GM19193 (cell line): ENCODE measurements around the gene GAS7.

Experiments
- POLR2A ChIP-seq: IDR thresholded peaks from 4 replicates; pipeline ENCODE4 v1.6.1; 2011; ENCODE audit not compliant: insufficient read depth, insufficient read length; ENCODE audit errors: extremely low read depth

Gene GAS7

DNA sequence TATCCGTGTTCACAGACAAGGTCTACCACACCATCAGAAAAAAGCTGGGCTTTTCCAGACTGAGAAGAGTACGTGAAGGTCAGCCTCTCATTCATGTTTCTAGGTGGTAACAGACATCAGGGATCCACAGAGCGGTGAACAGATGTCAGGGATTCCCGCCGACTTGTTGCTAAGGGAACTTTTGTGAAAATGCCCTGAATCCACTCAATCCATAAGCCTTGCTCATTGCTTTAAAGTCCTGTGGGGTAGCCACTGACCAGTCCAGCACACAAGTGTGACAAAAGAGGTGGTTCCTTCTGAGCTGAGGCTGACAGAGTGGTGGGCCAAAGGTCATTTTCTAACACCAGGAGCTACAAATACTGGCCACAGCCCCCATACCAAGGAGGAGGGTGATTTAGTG is 5.9 kb downstream of the GAS7 start:
- no peak for TF ChIP-seq POLR2A

DNA sequence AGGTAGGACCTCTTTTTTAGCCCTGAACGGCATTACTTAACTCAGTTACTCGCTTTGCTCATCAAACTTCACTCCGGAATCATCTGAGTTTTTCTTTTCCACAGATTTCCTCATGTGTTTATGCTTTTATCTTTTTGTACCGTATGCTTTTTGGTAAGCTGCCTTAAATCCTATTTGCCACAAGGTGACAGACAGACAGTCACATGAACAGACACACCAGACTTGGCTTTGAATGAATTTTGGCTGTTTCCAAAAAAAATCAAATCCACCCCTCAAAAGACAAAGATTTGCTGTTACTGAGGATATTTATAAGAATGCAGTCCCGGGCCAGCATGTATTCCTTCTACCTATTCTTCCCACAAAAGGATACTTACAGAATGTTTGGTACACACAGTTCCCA is 10.9 kb downstream of the GAS7 start:
- TF ChIP-seq POLR2A, result no peak

DNA sequence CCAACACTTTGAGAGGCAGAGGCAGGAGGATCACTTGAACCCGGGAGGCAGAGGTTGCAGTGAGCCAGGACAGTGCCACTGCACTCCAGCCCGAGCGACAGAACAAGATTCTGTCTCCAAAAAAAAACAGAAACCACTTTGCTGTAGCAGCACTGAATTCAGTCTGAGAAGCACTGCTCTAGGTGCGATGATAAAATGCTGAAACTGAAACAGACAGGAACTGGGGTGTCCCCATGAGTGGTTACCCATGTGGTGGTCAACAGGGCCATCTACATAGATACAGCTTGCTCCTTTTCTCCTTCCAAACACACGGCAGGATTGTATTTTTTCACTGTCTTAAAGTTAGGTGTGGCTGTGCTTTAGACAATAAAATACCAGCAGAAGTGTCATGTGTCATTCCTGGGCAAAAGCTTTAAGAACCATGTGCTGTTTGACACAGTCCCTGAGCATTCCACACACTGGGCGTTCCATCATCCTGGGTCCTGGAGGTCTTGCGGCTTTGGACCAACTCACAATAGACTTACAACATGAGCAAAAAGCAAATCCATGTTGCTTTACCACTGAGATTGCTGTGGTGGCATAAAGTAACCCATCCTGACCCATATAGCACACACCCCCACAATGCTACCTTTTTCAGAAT is 11.5 kb downstream of the GAS7 start:
- TF ChIP-seq POLR2A, result no peak

DNA sequence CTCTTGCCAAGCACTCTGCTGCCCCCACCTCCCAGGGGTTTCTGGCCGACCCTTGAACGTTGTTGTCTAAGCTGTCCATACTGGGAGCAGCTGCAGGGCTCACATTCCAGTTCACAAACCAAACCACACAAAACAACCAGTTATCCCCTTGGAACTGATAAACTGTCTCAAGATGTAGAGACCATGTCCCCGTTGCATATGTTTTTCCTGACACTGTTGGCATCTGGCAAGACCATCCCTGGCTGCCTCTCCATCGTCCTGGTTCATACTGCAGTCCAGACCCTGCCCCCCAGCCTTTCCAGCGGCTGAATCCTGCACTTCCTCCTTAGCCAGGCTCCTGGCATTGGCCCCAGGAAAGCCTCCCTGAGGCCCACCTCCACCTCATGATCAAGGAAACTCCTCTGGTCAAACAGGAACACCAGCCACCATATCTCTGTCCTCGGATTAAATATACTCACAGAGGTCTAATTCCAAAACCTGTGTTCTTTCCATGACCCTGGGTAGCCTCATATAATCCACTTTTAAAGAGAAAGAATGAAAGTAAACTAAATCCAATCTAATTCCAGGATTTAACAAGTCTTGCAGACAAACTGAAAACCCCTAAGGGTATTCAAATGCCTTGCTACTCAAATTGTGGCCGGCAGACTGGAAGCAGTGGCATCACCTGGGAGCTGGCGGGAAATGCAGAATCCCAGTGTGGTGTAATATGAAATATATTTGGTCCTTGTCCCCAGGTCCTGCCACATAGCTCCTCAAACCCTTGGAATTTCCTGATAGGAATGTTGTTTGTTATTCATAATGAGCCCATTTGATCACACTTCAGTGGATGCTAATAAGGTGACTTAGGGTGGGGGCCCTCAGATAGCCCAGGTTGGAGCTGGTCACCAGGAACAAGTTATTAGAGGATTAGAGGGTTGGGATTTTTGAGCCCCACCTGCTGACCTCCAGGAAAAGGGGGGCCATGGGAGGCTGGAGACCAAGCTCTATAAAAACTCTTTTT is 14.2 kb downstream of the GAS7 start:
- TF ChIP-seq POLR2A, result no peak

DNA sequence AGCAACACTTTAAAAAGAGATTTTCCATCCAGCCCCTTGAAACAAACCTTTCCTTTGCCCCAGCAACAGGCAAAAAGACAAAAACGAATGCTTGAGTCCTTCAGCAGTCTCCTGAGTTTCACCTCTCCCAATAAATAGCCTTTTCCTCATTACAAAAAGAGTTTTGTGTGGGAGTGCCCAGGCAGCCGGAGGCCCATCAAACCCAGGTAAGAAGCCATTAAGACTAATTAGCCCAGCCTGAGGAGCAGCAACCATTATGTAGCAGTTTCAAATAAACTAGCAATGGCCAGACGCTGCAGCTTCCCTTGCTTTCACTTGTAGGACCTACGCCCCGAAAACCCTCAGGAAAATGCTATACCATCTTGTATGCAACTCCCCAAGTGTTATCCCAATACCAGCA is 15.6 kb downstream of the GAS7 start:
- TF ChIP-seq POLR2A, result no peak

DNA sequence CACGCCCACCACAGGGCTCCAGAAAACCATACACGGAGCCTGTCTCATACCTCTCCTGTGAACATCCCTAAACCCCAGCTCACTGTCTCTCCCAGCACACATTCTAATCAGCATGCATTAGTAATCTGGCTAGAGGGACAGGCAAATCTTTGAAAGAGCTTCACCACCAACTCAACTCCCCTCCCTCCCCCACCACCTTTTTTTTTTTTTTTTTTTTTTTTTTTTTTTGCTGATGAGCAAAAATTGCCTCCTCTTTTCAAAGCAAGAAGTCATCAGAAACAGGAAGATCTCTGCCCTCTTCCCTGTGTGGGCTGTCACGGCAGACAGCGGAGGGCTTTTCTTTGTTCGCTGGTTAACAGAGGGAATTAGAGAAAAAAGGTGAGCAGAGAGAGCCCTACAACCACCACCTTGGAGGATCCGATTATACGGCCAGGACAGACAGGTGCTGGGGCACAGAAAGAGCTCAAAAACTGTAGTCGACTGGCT is 19.9 kb downstream of the GAS7 start:
- no peak for TF ChIP-seq POLR2A

DNA sequence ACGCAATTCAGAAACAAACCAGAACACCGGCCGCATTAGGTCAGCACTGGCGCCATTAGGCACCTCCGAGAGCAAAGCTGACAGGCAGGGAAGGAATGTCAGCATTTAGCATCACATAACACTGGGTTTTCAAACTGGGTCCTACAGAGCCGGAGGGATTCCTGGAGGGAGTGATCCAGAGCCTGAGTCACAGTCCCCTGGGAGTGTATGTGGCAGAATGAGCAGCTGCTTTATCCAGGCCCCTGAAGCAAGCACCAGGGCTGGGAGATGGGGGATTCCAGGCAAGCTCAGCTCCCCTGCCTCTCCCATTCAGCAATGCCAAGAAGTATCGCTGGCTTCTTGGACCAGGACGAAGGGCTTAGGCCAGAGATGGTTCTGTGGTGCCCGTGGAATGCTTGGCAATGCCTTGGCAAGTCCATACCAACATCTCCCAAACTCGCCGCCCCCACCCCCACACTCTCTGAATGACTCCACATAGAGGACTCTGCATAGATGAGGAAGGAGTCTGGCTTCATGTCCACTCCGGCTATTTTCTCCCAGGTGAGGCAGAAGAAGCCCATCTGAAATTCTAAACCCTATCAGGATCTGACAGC is 20.4 kb downstream of the GAS7 start:
- no peak for TF ChIP-seq POLR2A

DNA sequence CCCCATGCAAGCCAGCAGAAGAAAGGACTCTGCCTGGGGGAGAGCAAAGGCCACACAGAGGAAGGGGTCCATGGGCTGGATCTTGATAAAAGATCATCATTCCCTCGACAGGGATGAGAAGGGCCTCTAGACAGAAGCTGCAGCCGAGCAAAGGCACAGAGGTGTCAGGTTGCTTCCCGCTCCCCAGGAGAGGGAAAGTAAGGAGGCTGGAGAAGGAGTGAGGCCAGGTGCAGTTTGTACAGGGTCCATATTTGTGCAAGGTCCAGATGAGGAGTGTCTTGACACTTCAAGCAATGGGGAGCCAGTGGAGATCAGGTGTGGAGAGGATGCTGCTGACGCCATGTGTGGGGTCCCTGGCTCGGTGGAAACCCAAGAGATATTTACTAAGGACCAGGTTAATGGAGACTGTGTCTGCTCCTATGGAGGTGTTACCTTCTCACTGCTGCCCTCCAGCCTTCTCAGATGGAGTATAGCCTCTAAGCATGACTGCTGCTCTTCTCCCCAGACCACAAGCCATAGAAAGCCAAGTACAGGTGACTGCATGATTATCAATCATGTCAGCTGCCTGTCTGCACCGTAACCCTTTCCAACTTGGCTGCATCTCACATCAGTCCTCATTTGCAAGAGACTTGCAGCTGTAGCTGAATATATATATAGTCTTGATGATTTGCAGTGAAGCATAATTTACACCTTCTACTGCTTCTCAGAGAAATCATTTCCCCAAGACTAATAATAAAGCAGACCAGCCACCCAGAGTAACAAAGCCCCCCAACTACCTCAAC is 21.1 kb downstream of the GAS7 start:
- no peak for TF ChIP-seq POLR2A

DNA sequence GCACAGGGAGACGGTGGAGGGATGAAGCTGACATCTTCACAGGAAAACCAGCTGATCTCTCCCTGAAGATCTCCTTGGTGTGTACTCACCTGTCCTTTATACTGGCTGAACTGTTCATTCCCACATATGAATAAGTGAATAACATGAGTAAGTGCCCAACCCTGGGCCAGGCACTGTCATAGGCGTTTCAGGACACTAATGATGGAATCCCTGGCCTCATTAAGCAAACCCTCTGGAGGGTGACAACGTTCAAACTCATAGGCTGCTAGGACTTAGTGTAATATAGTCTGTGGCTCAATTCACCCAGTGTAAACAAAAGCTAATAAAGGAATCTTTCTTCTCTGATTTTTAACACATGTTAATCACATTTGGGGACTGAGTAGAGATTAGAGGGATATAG is 24.5 kb downstream of the GAS7 start:
- TF ChIP-seq POLR2A, result no peak

DNA sequence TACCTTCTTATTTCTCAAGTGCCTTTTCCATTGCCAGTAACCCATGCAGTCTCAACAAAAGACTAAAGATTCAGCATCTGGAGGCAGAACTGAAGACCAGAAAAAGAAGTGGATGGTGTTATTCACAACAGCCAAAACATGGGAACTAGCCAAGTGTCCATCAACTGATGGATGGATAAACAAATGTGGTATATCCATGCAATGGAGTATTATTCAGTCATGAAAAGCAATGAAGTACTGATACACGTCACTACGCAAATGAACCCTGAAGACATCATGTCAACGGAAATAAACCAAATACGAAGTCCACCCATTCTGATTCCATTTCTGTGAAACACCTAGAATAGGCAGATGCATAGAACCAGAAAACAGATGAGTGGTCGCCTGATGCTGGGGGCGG is 25.6 kb downstream of the GAS7 start:
- TF ChIP-seq POLR2A, result no peak

DNA sequence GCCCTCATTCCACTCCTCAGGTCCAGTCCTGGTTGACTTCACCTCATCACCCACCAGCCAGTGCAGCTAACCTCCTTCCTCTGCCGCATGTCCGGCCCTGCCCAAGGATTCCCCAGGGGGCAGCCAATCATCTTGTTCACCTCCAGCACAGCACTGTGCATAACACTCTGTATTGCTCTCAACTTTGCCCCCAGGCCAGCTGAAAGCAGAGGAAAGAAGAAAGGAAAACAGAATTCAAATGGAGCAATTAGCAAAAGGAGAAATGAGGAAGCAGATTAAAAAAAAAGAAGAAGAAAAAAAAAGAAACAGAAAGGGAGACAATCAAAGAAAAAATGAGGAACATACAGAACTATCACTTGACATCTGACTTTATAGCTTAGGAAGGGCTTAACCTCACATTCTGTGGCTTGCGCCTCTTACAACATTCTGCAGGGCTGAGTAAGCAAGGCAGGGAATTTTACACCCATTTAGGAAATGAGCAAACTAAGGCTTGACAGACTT is 26.1 kb downstream of the GAS7 start:
- no peak for TF ChIP-seq POLR2A

DNA sequence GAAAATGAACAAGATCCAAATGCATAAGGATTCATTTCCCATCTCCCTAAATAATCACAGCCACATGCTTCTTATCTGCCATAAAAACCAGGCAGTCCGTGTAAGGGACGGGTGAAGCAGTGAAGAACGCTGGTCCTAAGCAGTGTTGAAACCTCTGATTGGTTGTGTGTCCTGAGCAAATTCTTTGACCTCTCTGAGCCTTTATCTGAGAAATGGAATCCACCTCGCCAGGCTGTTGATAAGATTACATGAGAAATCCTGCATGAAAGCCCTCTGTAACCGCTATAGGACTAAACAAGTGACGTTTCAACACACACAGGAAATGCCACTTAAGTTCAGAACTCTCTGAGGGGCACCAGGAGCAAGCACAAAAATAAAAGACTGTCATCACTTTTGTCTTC is 26.8 kb downstream of the GAS7 start:
- TF ChIP-seq POLR2A, result no peak

DNA sequence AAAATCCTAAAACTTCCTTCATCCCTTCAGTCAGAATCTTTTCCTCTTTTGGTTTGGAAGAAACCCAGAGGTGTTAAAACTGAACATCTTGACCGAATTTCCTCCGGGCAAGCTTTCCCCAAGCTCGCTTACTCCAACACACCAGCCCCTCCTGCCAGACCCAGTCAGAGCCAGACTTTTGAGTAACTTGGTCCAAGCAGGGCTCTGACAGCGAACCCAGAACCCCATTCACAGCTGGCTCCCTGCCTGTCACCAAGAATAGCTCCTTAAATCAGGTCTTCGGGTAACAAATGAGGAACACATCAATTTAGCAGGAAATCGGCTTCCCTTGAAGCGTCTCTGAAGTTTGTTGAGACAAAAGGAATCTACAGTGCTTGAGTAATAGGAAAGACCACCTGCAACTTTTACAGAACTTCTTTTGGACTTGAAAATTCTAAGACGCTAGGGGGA is 27.3 kb downstream of the GAS7 start:
- TF ChIP-seq POLR2A, result no peak

DNA sequence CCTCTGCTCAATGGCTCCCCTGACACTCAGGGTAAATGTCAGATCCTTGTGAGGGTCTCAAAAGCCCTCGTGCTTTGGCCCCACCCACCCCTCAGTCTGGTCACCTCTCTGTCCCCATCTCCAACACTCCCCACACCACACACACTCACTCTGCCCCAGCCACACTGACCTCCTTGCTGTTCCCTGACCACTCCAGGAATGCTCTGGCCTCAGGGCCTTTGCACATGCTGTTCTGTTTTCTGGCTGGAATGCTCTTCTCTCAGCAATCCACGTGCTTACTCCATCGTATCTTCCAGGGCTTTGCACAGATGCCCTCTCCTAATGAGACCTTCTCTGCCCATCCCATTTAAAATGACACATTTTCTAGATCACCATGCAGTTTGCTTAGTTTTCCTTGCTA is 28.2 kb downstream of the GAS7 start:
- TF ChIP-seq POLR2A, result no peak
